ENCODE data around the gene GATB. TPM values are rescaled to one million over a fixed set of nuclear protein-coding genes. Genes with fewer than 3 reads are reported as not detected.

GATB gene
- total and polyA plus RNA-seq, 2 experiments from 2014 or later: 17.7 to 18.9 TPM

DNA sequence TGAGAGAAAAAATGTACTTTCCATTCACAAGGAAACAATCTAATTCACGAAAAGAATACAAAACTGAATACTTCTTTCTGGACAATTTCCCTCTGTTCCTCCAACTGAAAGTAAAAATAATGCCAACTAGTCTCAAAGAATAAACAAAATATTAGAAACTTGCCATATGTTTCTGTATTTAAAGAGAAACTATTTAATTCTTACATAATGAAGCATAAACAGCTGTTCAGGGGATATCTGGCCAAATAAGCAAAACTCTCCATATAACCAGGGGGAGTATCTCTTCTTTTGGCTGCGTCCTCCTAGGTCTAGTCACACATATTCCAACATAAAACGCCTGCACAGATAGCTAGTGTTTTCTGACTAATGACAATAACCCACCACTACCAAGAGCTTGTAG is 805 bp downstream of the GATB start:
- Histone ChIP-seq H3K4me1 (ENCODE audit: insufficient read depth) (peaks cover 5% of the 10 kb centered on the region; the same call in 1 of the 2 replicates), H3K9me2 (ENCODE audit: insufficient read depth) (no peaks in the 10 kb centered on the region), H3K27me3 (ENCODE audit: insufficient read depth) (no peaks in the 10 kb centered on the region), H3K27ac (ENCODE audit: low read depth) (no peak overlapping the region), H3K36me3 (ENCODE audit: insufficient read depth) (no peaks in the 10 kb centered on the region), H3F3A (replicated peaks; ENCODE audit: low read depth) (no peaks in the 10 kb centered on the region), H3K79me2 (replicated peaks; ENCODE audit: insufficient read depth) (no peaks in the 10 kb centered on the region; the same call in 1 of the 2 replicates), H3K4me3 (peak overlapping the region; percentile 78), H2AFZ (peak overlapping the region; percentile 48), H3K4me2 (peak overlapping the region; percentile 85), H4K20me1 (replicated peaks; ENCODE audit: insufficient read depth) (no peaks in the 10 kb centered on the region)
- no peaks in the 10 kb centered on the region for H3K9me3 Mint-ChIP-seq
- peaks cover 3% of the 10 kb centered on the region for H3K27me3 Mint-ChIP-seq (ENCODE audit: insufficient read depth, low read depth, poor library complexity)
- DNase-seq (ENCODE audit: low spot score) (no peak), ATAC-seq (no peak)
- H3K27ac Mint-ChIP-seq: peak overlapping the region; percentile 99; the same call in 1 of the 2 replicates
- no peaks in the 10 kb centered on the region; the same call in 2 of the 3 replicates for H3K36me3 Mint-ChIP-seq (ENCODE audit: low read depth)
- peak overlapping the region; percentile 97 for H3K4me3 Mint-ChIP-seq
- TF ChIP-seq, protein P1, sequence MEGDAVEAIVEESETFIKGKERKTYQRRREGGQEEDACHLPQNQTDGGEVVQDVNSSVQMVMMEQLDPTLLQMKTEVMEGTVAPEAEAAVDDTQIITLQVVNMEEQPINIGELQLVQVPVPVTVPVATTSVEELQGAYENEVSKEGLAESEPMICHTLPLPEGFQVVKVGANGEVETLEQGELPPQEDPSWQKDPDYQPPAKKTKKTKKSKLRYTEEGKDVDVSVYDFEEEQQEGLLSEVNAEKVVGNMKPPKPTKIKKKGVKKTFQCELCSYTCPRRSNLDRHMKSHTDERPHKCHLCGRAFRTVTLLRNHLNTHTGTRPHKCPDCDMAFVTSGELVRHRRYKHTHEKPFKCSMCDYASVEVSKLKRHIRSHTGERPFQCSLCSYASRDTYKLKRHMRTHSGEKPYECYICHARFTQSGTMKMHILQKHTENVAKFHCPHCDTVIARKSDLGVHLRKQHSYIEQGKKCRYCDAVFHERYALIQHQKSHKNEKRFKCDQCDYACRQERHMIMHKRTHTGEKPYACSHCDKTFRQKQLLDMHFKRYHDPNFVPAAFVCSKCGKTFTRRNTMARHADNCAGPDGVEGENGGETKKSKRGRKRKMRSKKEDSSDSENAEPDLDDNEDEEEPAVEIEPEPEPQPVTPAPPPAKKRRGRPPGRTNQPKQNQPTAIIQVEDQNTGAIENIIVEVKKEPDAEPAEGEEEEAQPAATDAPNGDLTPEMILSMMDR (conservative IDR thresholded peaks at IDR 0.05; ENCODE audit: low read depth in 2 of 2): no peak
- TF ChIP-seq EZH2 (IDR thresholded peaks at IDR 0.05; ENCODE audit: low read depth, unreplicated experiment) (no peak), JUNB (IDR thresholded peaks at IDR 0.05; ENCODE audit: unreplicated experiment) (no peak), CREB1 (CRISPR knock-in tag; IDR thresholded peaks at IDR 0.05; ENCODE audit: low read depth) (no peak), ZNF331 (CRISPR knock-in tag; IDR thresholded peaks at IDR 0.05; ENCODE audit: low read depth) (no peak), STAT1 (IDR thresholded peaks at IDR 0.05; ENCODE audit: unreplicated experiment) (no peak), POLR2AphosphoS5 (IDR thresholded peaks at IDR 0.05; ENCODE audit: low read depth) (no peak), EZH2phosphoT487 (IDR thresholded peaks at IDR 0.05; ENCODE audit: unreplicated experiment) (no peak), REST (IDR thresholded peaks at IDR 0.05; ENCODE audit: unreplicated experiment) (no peak), ZNF114 (CRISPR knock-in tag; IDR thresholded peaks at IDR 0.05) (no peak), NANOG (IDR thresholded peaks at IDR 0.05; ENCODE audit: borderline replicate concordance) (no peak)
- TF ChIP-seq, protein P2, sequence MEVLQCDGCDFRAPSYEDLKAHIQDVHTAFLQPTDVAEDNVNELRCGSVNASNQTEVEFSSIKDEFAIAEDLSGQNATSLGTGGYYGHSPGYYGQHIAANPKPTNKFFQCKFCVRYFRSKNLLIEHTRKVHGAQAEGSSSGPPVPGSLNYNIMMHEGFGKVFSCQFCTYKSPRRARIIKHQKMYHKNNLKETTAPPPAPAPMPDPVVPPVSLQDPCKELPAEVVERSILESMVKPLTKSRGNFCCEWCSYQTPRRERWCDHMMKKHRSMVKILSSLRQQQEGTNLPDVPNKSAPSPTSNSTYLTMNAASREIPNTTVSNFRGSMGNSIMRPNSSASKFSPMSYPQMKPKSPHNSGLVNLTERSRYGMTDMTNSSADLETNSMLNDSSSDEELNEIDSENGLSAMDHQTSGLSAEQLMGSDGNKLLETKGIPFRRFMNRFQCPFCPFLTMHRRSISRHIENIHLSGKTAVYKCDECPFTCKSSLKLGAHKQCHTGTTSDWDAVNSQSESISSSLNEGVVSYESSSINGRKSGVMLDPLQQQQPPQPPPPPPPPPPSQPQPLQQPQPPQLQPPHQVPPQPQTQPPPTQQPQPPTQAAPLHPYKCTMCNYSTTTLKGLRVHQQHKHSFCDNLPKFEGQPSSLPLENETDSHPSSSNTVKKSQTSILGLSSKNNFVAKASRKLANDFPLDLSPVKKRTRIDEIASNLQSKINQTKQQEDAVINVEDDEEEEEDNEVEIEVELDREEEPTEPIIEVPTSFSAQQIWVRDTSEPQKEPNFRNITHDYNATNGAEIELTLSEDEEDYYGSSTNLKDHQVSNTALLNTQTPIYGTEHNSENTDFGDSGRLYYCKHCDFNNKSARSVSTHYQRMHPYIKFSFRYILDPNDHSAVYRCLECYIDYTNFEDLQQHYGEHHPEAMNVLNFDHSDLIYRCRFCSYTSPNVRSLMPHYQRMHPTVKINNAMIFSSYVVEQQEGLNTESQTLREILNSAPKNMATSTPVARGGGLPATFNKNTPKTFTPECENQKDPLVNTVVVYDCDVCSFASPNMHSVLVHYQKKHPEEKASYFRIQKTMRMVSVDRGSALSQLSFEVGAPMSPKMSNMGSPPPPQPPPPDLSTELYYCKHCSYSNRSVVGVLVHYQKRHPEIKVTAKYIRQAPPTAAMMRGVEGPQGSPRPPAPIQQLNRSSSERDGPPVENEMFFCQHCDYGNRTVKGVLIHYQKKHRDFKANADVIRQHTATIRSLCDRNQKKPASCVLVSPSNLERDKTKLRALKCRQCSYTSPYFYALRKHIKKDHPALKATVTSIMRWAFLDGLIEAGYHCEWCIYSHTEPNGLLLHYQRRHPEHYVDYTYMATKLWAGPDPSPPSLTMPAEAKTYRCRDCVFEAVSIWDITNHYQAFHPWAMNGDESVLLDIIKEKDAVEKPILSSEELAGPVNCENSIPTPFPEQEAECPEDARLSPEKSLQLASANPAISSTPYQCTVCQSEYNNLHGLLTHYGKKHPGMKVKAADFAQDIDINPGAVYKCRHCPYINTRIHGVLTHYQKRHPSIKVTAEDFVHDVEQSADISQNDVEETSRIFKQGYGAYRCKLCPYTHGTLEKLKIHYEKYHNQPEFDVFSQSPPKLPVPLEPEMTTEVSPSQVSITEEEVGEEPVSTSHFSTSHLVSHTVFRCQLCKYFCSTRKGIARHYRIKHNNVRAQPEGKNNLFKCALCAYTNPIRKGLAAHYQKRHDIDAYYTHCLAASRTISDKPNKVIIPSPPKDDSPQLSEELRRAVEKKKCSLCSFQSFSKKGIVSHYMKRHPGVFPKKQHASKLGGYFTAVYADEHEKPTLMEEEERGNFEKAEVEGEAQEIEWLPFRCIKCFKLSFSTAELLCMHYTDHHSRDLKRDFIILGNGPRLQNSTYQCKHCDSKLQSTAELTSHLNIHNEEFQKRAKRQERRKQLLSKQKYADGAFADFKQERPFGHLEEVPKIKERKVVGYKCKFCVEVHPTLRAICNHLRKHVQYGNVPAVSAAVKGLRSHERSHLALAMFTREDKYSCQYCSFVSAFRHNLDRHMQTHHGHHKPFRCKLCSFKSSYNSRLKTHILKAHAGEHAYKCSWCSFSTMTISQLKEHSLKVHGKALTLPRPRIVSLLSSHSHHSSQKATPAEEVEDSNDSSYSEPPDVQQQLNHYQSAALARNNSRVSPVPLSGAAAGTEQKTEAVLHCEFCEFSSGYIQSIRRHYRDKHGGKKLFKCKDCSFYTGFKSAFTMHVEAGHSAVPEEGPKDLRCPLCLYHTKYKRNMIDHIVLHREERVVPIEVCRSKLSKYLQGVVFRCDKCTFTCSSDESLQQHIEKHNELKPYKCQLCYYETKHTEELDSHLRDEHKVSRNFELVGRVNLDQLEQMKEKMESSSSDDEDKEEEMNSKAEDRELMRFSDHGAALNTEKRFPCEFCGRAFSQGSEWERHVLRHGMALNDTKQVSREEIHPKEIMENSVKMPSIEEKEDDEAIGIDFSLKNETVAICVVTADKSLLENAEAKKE (CRISPR knock-in tag; IDR thresholded peaks at IDR 0.05): no peak
- TF ChIP-seq, protein P3, sequence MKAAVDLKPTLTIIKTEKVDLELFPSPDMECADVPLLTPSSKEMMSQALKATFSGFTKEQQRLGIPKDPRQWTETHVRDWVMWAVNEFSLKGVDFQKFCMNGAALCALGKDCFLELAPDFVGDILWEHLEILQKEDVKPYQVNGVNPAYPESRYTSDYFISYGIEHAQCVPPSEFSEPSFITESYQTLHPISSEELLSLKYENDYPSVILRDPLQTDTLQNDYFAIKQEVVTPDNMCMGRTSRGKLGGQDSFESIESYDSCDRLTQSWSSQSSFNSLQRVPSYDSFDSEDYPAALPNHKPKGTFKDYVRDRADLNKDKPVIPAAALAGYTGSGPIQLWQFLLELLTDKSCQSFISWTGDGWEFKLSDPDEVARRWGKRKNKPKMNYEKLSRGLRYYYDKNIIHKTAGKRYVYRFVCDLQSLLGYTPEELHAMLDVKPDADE (IDR thresholded peaks at IDR 0.05): no peak
- H3K4me1 Mint-ChIP-seq: peaks cover 7% of the 10 kb centered on the region; the same call in 2 of the 3 replicates
